ENCODE measurements around the gene GNB2.

Gene GNB2

GRCh38 chr7:100673302-100673941 is at the start of gene GNB2:
GNB2 (plus strand) TSS chr7:100673740; CDS start chr7:100676266, 2,526 bp downstream.
- peak; percentile 97 for DNase-seq

- DNase-seq = no peak
Measured at GRCh38 chr7:100623951-100624824, 49.4 kb upstream of the GNB2 start.

- DNase-seq = no peak
Measured at GRCh38 chr7:100626055-100626454, 47.5 kb upstream of the GNB2 start.

GRCh38 chr7:100626530-100627237 is 46.9 kb upstream of the GNB2 start:
- peak; percentile 63 for DNase-seq

GRCh38 chr7:100627238-100627549 is 46.3 kb upstream of the GNB2 start:
- DNase-seq = no peak

GRCh38 chr7:100629117-100629716 is 44.3 kb upstream of the GNB2 start:
- DNase-seq = no peak

GRCh38 chr7:100630066-100630465 is 43.5 kb upstream of the GNB2 start:
- DNase-seq = no peak

GRCh38 chr7:100632951-100633717 is 40.4 kb upstream of the GNB2 start:
- DNase-seq = no peak

GRCh38 chr7:100639995-100640516 is 33.5 kb upstream of the GNB2 start:
- DNase-seq = no peak

GRCh38 chr7:100640517-100641440 is 32.8 kb upstream of the GNB2 start:
- no peak for DNase-seq

- no peak for DNase-seq
Measured at GRCh38 chr7:100641463-100641859, 32.1 kb upstream of the GNB2 start, which contains the start of gene TFR2. TFR2 (minus strand) TSS chr7:100641552; CDS start chr7:100641509, 43 bp downstream.

GRCh38 chr7:100641860-100642533 is 31.5 kb upstream of the GNB2 start:
- DNase-seq = no peak

- no peak for DNase-seq
Measured at GRCh38 chr7:100642534-100642907, 31.0 kb upstream of the GNB2 start.

GRCh38 chr7:100649826-100650565 is 23.5 kb upstream of the GNB2 start:
- no peak for DNase-seq

GRCh38 chr7:100654908-100655831 is 18.4 kb upstream of the GNB2 start:
- DNase-seq = no peak

- peak; percentile 33 for DNase-seq
Measured at GRCh38 chr7:100655908-100656674, 17.4 kb upstream of the GNB2 start, which contains the start of gene ACTL6B. ACTL6B (minus strand) TSS chr7:100656448; CDS start chr7:100656354, 94 bp downstream.

GRCh38 chr7:100662194-100662776 is 11.3 kb upstream of the GNB2 start:
- peak; percentile 38 for DNase-seq

All from NCI-H2029 (cell line).